Heart right ventricle (tissue), 16 donors: ENCODE data around the gene TMEM269. TPM values are rescaled to one million over a fixed set of nuclear protein-coding genes. Genes with fewer than 3 reads are reported as not detected.

Experiments
- ATAC-seq, 8 donors: fragments of 200-7000 bp; cut with Tn5 transposase; one replicate each; pipeline ENCODE4 v1.9.1; 2020; ENCODE audit warnings: mild to moderate bottlenecking in 8 of 8, moderate library complexity in 8 of 8, moderate number of reproducible peaks in 1 of 8
- DNase-seq, 2 donors: peaks; one replicate each; pipeline ENCODE4 v3.0.0-alpha.2; 2020
- H3K27ac ChIP-seq, 10 donors: fragments of 200-600 bp; sonication (generic) in 2 of 10; one replicate each; pipeline versions ENCODE4 v1.5.0 to v1.8.0; 2020 to 2022; ENCODE audit warnings: mild to moderate bottlenecking in 3 of 10
- H3K27me3 ChIP-seq, 7 donors: fragments of 200-600 bp; one replicate each; pipeline ENCODE4 v1.8.0; 2021 to 2022; ENCODE audit warnings: mild to moderate bottlenecking in 2 of 7
- H3K36me3 ChIP-seq, 9 donors: fragments of 200-600 bp; sonication (generic) in 1 of 9; one replicate each; pipeline versions ENCODE4 v1.5.0 to v1.8.0; 2020 to 2022; ENCODE audit warnings: mild to moderate bottlenecking in 2 of 9
- H3K4me1 ChIP-seq, 9 donors: fragments of 200-600 bp; sonication (generic) in 1 of 9; one replicate each; pipeline versions ENCODE4 v1.5.0 to v1.8.0; 2020 to 2022; ENCODE audit warnings: mild to moderate bottlenecking in 4 of 9
- H3K4me3 ChIP-seq, 10 donors: fragments of 200-600 bp; sonication (generic) in 2 of 10; one replicate each; pipeline versions ENCODE4 v1.5.0 to v1.8.0; 2020 to 2022; ENCODE audit warnings: mild to moderate bottlenecking in 7 of 10, moderate library complexity in 2 of 10
- H3K9me3 ChIP-seq, 11 donors: fragments of 200-600 bp in 10 of 11; sonication (generic) in 2 of 11; one replicate each; pipeline versions ENCODE4 v1.5.0 to v1.8.0; 2013 to 2022; ENCODE audit warnings: mild to moderate bottlenecking in 2 of 11, control low read depth in 1 of 11, moderate library complexity in 1 of 11
- WGBS, 2 donors: extraction: QIAGEN DNeasy Blood & Tissue Kit; methylation state at CpG; one replicate each; pipeline ENCODE4 v1.1.7; 2013; ENCODE audit warnings: inconsistent platforms in 1 of 2; 5-methylcytosine and 5-hydroxymethylcytosine counted together
- intact Hi-C, 10 donors: fragments of 100-400 bp; cut with DNase I; formaldehyde crosslinking; loops; one replicate each; pipeline versions ENCODE4 v1.11.1 to v1.14.2; 2022
- polyA plus RNA-seq, 2 donors: library from polyadenylated mRNA; stranded (reverse); fragments of 200-250 nt; gene quantifications; one replicate each; pipeline ENCODE4 v1.2.3, GENCODE V29; 2013
- total RNA-seq, 10 donors: library from RNA; stranded (reverse); fragmentation: NEBNext Ultra II Directional in 3 of 10; extraction: Animal tissue kit (Norgen Biotek cat#: 25700) in 3 of 10; gene quantifications; one replicate each; pipeline versions ENCODE4 v1.2.1 to v1.2.4, GENCODE V29; 2021 to 2023
- TF ChIP-seq, protein P1 (sequence below), 9 donors: fragments of 200-600 bp; sonication (generic) in 2 of 9; IDR thresholded peaks; one replicate each; pipeline versions ENCODE4 v1.5.0 to v1.8.0; 2021 to 2022; ENCODE audit warnings: antibody characterized with exemption in 9 of 9, mild to moderate bottlenecking in 5 of 9, moderate library complexity in 1 of 9
- donor health status: Arrhythmogenic right ventricular cardiomyopathy.
- donor health status: ischemic (EF 13 %, LVEDD 7.1; RV severe dilation, severe dysfunction).
- donor health status: healthy with polysubstance abuse.
- donor health status: DM: no; HTN: yes; CAD: no.
- donor health status: DM: no; HTN: no; CAD: no.
- donor health status: ischemic (EF 25% LVEDD 6.9; RV normal size, moderate dysfunction).
- donor health status: ischemic (EF 25% LVEDD 5.7; RV mildly dilated, moderate dysfunction).
- donor health status: healthy.
- donor health status: DM: yes; HTN: yes; CAD: no.
- donor health status: Ischemic cardiomyopathy.
- donor health status: ischemic (EF 35%, LVEDD 5.7; RV mildly dilated, moderate dysfunction).
- donor health status: nonischemic (EF 11% LVEDD 7.7; RV severe dilation, severe dysfunction).
- donor health status: DM: yes; HTN: yes; CAD: no.
- donor health status: PGD.
- donor health status: ischemic (EF 29% LVEDD 5.4; RV normal size, mild dysfunction).
- donor health status: nonischemic (EF 23%, LVEDD 6.1; RV moderate dilation, normal function).

The TMEM269 gene
- total and polyA plus RNA-seq, 12 donors, result 0.01 to 0.09 (median 0.07) TPM; not detected in 9

DNA sequence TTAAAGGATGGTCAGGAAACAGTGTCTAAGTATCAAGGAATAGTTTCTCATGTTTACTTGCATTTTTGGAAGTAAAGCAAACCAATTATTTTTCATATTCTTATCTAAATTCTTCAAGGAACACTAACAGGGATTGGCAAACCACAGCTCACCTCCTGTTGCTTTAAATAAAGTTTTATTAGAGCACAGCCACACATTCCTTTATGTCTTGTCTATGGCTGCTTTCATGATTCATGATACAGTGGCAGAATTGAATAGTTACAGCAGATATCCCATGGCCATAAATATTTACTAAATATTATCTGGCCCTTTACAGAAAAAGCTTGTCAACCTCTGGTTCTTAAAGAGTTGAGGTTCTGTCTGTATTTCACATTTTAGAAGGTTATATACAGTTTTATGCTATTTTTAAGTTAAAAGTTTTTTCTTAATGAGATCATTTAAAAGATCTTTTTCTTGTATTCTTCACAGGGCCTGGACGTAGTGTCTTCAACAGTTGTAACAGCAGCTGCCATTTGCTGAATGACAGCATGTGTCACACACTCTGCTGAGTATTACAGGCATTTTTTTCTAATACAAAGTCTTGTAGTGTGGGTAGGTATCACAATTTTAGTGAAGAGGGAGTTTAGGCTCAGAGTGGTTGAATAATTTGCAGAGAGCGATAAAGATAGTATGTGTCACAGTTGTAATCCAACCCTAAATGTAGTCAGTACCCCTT lies 64.2 kb downstream of the TMEM269 start:
- Histone ChIP-seq H3K4me1 (peaks cover 5 to 29% (median 19%) of the 10 kb centered on the region in 9 donors), H3K27ac (no peak overlapping the region), H3K9me3 (peaks cover 0 to 12% (median 0%) of the 10 kb centered on the region in 11 donors), H3K4me3 (no peak overlapping the region), H3K36me3 (peaks cover 0 to 34% (median 20%) of the 10 kb centered on the region in 9 donors), H3K27me3 (no peaks in the 10 kb centered on the region)
- no peak for DNase-seq
- intact Hi-C loops, result no loop called here
- TF ChIP-seq, protein P1, sequence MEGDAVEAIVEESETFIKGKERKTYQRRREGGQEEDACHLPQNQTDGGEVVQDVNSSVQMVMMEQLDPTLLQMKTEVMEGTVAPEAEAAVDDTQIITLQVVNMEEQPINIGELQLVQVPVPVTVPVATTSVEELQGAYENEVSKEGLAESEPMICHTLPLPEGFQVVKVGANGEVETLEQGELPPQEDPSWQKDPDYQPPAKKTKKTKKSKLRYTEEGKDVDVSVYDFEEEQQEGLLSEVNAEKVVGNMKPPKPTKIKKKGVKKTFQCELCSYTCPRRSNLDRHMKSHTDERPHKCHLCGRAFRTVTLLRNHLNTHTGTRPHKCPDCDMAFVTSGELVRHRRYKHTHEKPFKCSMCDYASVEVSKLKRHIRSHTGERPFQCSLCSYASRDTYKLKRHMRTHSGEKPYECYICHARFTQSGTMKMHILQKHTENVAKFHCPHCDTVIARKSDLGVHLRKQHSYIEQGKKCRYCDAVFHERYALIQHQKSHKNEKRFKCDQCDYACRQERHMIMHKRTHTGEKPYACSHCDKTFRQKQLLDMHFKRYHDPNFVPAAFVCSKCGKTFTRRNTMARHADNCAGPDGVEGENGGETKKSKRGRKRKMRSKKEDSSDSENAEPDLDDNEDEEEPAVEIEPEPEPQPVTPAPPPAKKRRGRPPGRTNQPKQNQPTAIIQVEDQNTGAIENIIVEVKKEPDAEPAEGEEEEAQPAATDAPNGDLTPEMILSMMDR (IDR thresholded peaks at IDR 0.05), result no peak
- WGBS, 2 donors, result 93 to 94% methylated on average over 2 of the region's 2 CpGs
- no peak for ATAC-seq

GRCh38 chr1:42849944-42850343 lies 65.2 kb downstream of the TMEM269 start:
- DNase-seq (no peak), ATAC-seq (no peak)
- H3K9me3 ChIP-seq, result peaks cover 0 to 12% (median 0%) of the 10 kb centered on the region in 11 donors
- no peak overlapping the region for H3K4me3 ChIP-seq
- TF ChIP-seq, protein P1 (IDR thresholded peaks at IDR 0.05), result no peak
- H3K36me3 ChIP-seq, result peaks cover 0 to 34% (median 20%) of the 10 kb centered on the region in 9 donors
- WGBS, 2 donors, result 95 to 99% methylated on average over 5 of the region's 5 CpGs
- no peak overlapping the region for H3K27ac ChIP-seq
- H3K27me3 ChIP-seq, result no peaks in the 10 kb centered on the region
- H3K4me1 ChIP-seq, result peaks cover 5 to 28% (median 19%) of the 10 kb centered on the region in 9 donors
- intact Hi-C loops, result no loop called here

Other genes with a start within 250 kb of the TMEM269 start
- gene PPIH, start 126.6 kb upstream of the TMEM269 start, total RNA-seq, result 10 to 100 TPM; 15.2 to 23.0 (median 18.3) TPM
- gene PPIH, start 126.6 kb upstream of the TMEM269 start, polyA plus RNA-seq, result 10 to 100 TPM; 26.6 to 38.6 TPM
- 100 to 1,000 TPM; 639 to 983 (median 777) TPM for gene YBX1, start 102.6 kb upstream of the TMEM269 start, total RNA-seq
- 1,000 to 10,000 TPM in 1 of 2 donors, 100 to 1,000 TPM in 1; 300 to 1,036 TPM for gene YBX1, start 102.6 kb upstream of the TMEM269 start, polyA plus RNA-seq
- not detected for gene CLDN19, start 44.8 kb upstream of the TMEM269 start, total RNA-seq
- under 1 TPM in 1 of 2 donors, not detected in 1; 0.06 TPM for gene CLDN19, start 44.8 kb upstream of the TMEM269 start, polyA plus RNA-seq
- gene P3H1, start 18.0 kb upstream of the TMEM269 start, total RNA-seq, result 10 to 100 TPM in 4 of 10 donors, 1 to 10 TPM in 6; 5.0 to 18.3 (median 7.6) TPM
- 10 to 100 TPM; 24.2 to 31.4 TPM for gene P3H1, start 18.0 kb upstream of the TMEM269 start, polyA plus RNA-seq
- gene C1orf50, start 17.7 kb upstream of the TMEM269 start, total RNA-seq, result 10 to 100 TPM in 2 of 10 donors, 1 to 10 TPM in 8; 4.9 to 10.7 (median 8.5) TPM
- gene C1orf50, start 17.7 kb upstream of the TMEM269 start, polyA plus RNA-seq, result 1 to 10 TPM; 4.7 to 5.8 TPM
- gene ERMAP, start 32.1 kb downstream of the TMEM269 start, total RNA-seq, result 1 to 10 TPM; 2.2 to 6.1 (median 5.0) TPM
- 1 to 10 TPM; 1.4 to 4.0 TPM for gene ERMAP, start 32.1 kb downstream of the TMEM269 start, polyA plus RNA-seq
- gene SVBP, start 32.4 kb downstream of the TMEM269 start, total RNA-seq, result 10 to 100 TPM; 11.6 to 19.7 (median 13.8) TPM
- gene SVBP, start 32.4 kb downstream of the TMEM269 start, polyA plus RNA-seq, result 10 to 100 TPM; 24.7 to 31.7 TPM
- 1 to 10 TPM; 6.0 to 9.2 (median 7.9) TPM for gene ZNF691, start 61.6 kb downstream of the TMEM269 start, total RNA-seq
- gene ZNF691, start 61.6 kb downstream of the TMEM269 start, polyA plus RNA-seq, result 10 to 100 TPM in 1 of 2 donors, 1 to 10 TPM in 1; 6.7 to 10.1 TPM
- gene SLC2A1, start 173.9 kb downstream of the TMEM269 start, total RNA-seq, result 10 to 100 TPM in 9 of 10 donors, 1 to 10 TPM in 1; 8.2 to 63.7 (median 28.9) TPM
- gene SLC2A1, start 173.9 kb downstream of the TMEM269 start, polyA plus RNA-seq, result 10 to 100 TPM in 1 of 2 donors, 1 to 10 TPM in 1; 6.7 to 98.7 TPM